ENCODE data around the gene DIAPH2. TPM values are rescaled to one million over a fixed set of nuclear protein-coding genes. Genes with fewer than 3 reads are reported as not detected.

DIAPH2 gene
- total and polyA plus RNA-seq, 2 donors (not counting 1 experiment from before 2014, with no cell fraction given), result 4.2 to 32.4 TPM

- no CpG with 5 or more reads among the region's 2 CpGs for WGBS (ENCODE audit: insufficient coverage)
- H4K20me1 ChIP-seq (ENCODE audit: control insufficient read depth, insufficient read depth, low read length, poor library complexity, severe bottlenecking), result no peaks in the 10 kb centered on the region
- intact Hi-C loops (cut with micrococcal nuclease), result no loop called here
- ATAC-seq (ENCODE audit: low read depth), result no peak
- H3K4me3 Mint-ChIP-seq, result no peak overlapping the region
- H3K27ac ChIP-seq (ENCODE audit: low read length in 2 of 2), result no peak overlapping the region
- TF ChIP-seq EZH2 (IDR thresholded peaks at IDR 0.05; ENCODE audit: borderline replicate concordance, insufficient read depth, low read depth, low read length, poor library complexity, severe bottlenecking), result no peak
- no peak for TF ChIP-seq CTCF (IDR thresholded peaks at IDR 0.05)
- no peak overlapping the region for H3K4me2 ChIP-seq (replicated peaks; ENCODE audit: low read depth, low read length, poor library complexity, severe bottlenecking)
- no peaks in the 10 kb centered on the region for H3K4me1 Mint-ChIP-seq
- no peaks in the 10 kb centered on the region for H3K36me3 ChIP-seq (replicated peaks in 1 of 2; ENCODE audit: control extremely low read depth in 1 of 2, control insufficient read depth in 1 of 2, extremely low read depth in 1 of 2, insufficient read depth in 2 of 2, low read length in 1 of 2)
- no peak overlapping the region for H2AFZ ChIP-seq (ENCODE audit: insufficient read depth, low read depth, low read length, poor library complexity, severe bottlenecking)
- CTCF ChIA-PET, result no interaction called here
- H3K79me2 ChIP-seq (ENCODE audit: control insufficient read depth, insufficient read depth, low read length), result no peaks in the 10 kb centered on the region
- no peak overlapping the region for H3K9ac ChIP-seq (ENCODE audit: low read length)
- POLR2A ChIA-PET, result no interaction called here
- H3K4me1 ChIP-seq (ENCODE audit: control insufficient read depth in 2 of 2, insufficient read depth in 2 of 2, low read length in 2 of 2), result no peaks in the 10 kb centered on the region
- H3K9me3 Mint-ChIP-seq (ENCODE audit: insufficient read depth), result no peaks in the 10 kb centered on the region
- H3K27me3 ChIP-seq (replicated peaks in 1 of 4; ENCODE audit: control extremely low read depth in 1 of 4, control insufficient read depth in 3 of 4, insufficient read depth in 4 of 4, low read length in 3 of 4), result no peaks in the 10 kb centered on the region
- no peaks in the 10 kb centered on the region for H3K9me3 ChIP-seq (ENCODE audit: control extremely low read depth in 1 of 3, control insufficient read depth in 2 of 3, insufficient read depth in 1 of 3, low read length in 2 of 3)
- no peak for DNase-seq
- no peak overlapping the region for H3K4me3 ChIP-seq (ENCODE audit: control extremely low read depth in 1 of 5, extremely low read depth in 1 of 5, insufficient read depth in 1 of 5, low read depth in 2 of 5, low read length in 4 of 5)
- no peaks in the 10 kb centered on the region for H3K27me3 Mint-ChIP-seq
- H3K27ac Mint-ChIP-seq, result no peak overlapping the region
Measured at GRCh38 chrX:97401154-97401553, 716.5 kb downstream of the DIAPH2 start.

DNA sequence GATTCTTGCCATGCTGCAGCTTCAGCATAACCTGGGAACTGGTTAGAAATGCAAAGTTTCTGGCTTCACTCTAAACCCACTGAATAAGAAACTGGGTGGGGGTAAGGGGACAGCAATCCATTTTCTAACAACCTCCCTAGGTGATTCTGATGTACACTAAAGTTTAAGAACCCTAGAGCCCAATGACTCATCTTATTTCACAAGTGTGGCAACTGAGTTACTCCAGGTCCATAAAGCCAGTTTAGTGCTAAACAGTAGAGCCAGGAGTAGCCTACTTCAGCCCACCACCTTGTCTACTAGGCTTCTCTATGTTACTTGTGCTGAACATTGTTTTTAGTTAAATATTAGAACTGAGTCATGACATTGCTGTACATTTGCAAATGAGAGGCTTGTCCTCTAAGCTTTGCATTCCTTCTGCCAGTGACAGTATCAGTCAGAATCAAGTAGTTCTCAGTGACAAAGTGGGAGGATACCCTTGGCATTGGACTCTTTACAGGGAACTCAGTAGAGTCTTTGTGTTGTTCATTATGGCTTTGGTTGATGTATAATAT, 717.0 kb downstream of the DIAPH2 start:
- Histone ChIP-seq H4K20me1 (ENCODE audit: control insufficient read depth, insufficient read depth, low read length, poor library complexity, severe bottlenecking) (no peaks in the 10 kb centered on the region), H3K27ac (ENCODE audit: low read length in 2 of 2) (no peak overlapping the region), H3K9ac (ENCODE audit: low read length) (no peak overlapping the region), H3K4me2 (replicated peaks; ENCODE audit: low read depth, low read length, poor library complexity, severe bottlenecking) (no peak overlapping the region), H3K27me3 (replicated peaks in 1 of 4; ENCODE audit: control extremely low read depth in 1 of 4, control insufficient read depth in 3 of 4, insufficient read depth in 4 of 4, low read length in 3 of 4) (no peaks in the 10 kb centered on the region), H3K4me3 (ENCODE audit: control extremely low read depth in 1 of 5, extremely low read depth in 1 of 5, insufficient read depth in 1 of 5, low read depth in 2 of 5, low read length in 4 of 5) (no peak overlapping the region), H3K79me2 (ENCODE audit: control insufficient read depth, insufficient read depth, low read length) (no peaks in the 10 kb centered on the region), H2AFZ (ENCODE audit: insufficient read depth, low read depth, low read length, poor library complexity, severe bottlenecking) (no peak overlapping the region), H3K9me3 (ENCODE audit: control extremely low read depth in 1 of 3, control insufficient read depth in 2 of 3, insufficient read depth in 1 of 3, low read length in 2 of 3) (no peaks in the 10 kb centered on the region), H3K4me1 (ENCODE audit: control insufficient read depth in 2 of 2, insufficient read depth in 2 of 2, low read length in 2 of 2) (no peaks in the 10 kb centered on the region), H3K36me3 (replicated peaks in 1 of 2; ENCODE audit: control extremely low read depth in 1 of 2, control insufficient read depth in 1 of 2, extremely low read depth in 1 of 2, insufficient read depth in 2 of 2, low read length in 1 of 2) (no peaks in the 10 kb centered on the region)
- H3K27me3 Mint-ChIP-seq, result no peaks in the 10 kb centered on the region
- intact Hi-C loops (cut with micrococcal nuclease), result no loop called here
- no peak overlapping the region for H3K4me3 Mint-ChIP-seq
- ChIA-PET POLR2A (no interaction called here), CTCF (no interaction called here)
- no peak for TF ChIP-seq CTCF (IDR thresholded peaks at IDR 0.05)
- no peak for TF ChIP-seq EZH2 (IDR thresholded peaks at IDR 0.05; ENCODE audit: borderline replicate concordance, insufficient read depth, low read depth, low read length, poor library complexity, severe bottlenecking)
- H3K27ac Mint-ChIP-seq, result no peak overlapping the region
- no peaks in the 10 kb centered on the region for H3K4me1 Mint-ChIP-seq
- DNase-seq (no peak), ATAC-seq (ENCODE audit: low read depth) (no peak)
- H3K9me3 Mint-ChIP-seq (ENCODE audit: insufficient read depth), result no peaks in the 10 kb centered on the region

Data from B cell (primary cell).